GM21528 (cell line): Measurements from ENCODE around the gene MUL1.

Source experiments
- ATAC-seq: cut with Tn5 transposase; IDR thresholded peaks from one replicate; pipeline ENCODE4 v1.9.1; 2021; ENCODE audit warnings: mild to moderate bottlenecking, moderate library complexity; ENCODE audit not compliant: unreplicated experiment, low FRiP score

Gene MUL1

GRCh38 chr1:20486457-20487235, 21.3 kb downstream of the MUL1 start:
- no peak for ATAC-seq

GRCh38 chr1:20485527-20486456, 22.2 kb downstream of the MUL1 start, which contains the start of gene CAMK2N1:
TSS of gene CAMK2N1 (minus strand) at chr1:20486210. CDS start at chr1:20485379, 831 bp downstream.
- ATAC-seq, result no peak

- ATAC-seq, result no peak
Measured at GRCh38 chr1:20484519-20485462, 23.2 kb downstream of the MUL1 start.

GRCh38 chr1:20483833-20484518, 24.0 kb downstream of the MUL1 start:
- no peak for ATAC-seq

- no peak for ATAC-seq
Measured at GRCh38 chr1:20483098-20483832, 24.7 kb downstream of the MUL1 start.

- ATAC-seq, result no peak
Measured at GRCh38 chr1:20481643-20482498, 26.1 kb downstream of the MUL1 start.

- no peak for ATAC-seq
Measured at GRCh38 chr1:20480951-20481617, 26.9 kb downstream of the MUL1 start.

GRCh38 chr1:20480243-20480944, 27.6 kb downstream of the MUL1 start:
- no peak for ATAC-seq

- ATAC-seq, result no peak
Measured at GRCh38 chr1:20479840-20480239, 28.1 kb downstream of the MUL1 start.

- ATAC-seq, result no peak
Measured at GRCh38 chr1:20478057-20478635, 29.8 kb downstream of the MUL1 start.

- ATAC-seq, result no peak
Measured at GRCh38 chr1:20477348-20478056, 30.4 kb downstream of the MUL1 start.

GRCh38 chr1:20476265-20477038, 31.5 kb downstream of the MUL1 start:
- no peak for ATAC-seq

- ATAC-seq, result no peak
Measured at GRCh38 chr1:20474996-20475395, 33.0 kb downstream of the MUL1 start.

GRCh38 chr1:20474333-20474975, 33.5 kb downstream of the MUL1 start:
- ATAC-seq, result no peak

- ATAC-seq, result no peak
Measured at GRCh38 chr1:20473894-20474293, 34.1 kb downstream of the MUL1 start.
